Chondrocyte (in vitro differentiated cells): ENCODE data around the gene CCDC83. TPM values are rescaled to one million over a fixed set of nuclear protein-coding genes. Genes with fewer than 3 reads are reported as not detected.
"Not testable (repeated sequence)": the region's sequence is repeated elsewhere in the genome, so short reads cannot be mapped to it uniquely, and the experiment has no call there.

Experiments
- DNase-seq: peaks from one replicate; pipeline ENCODE4 v3.0.0; 2021; ENCODE audit warnings: mixed read lengths, low spot score
- H3K27ac Mint-ChIP-seq: one replicate; pipeline ENCODE4 v1.8.0; 2021; ENCODE audit warnings: mild to moderate bottlenecking, moderate library complexity, mixed read lengths; ENCODE audit not compliant: unreplicated experiment
- H3K27me3 Mint-ChIP-seq: 2 replicates; pipeline ENCODE4 v1.8.0; 2021; ENCODE audit warnings: low read depth, mixed read lengths
- H3K36me3 Mint-ChIP-seq: 2 replicates; pipeline ENCODE4 v1.8.0; 2021; ENCODE audit warnings: low read depth, mixed read lengths
- H3K4me1 Mint-ChIP-seq: 2 replicates; pipeline ENCODE4 v1.8.0; 2021; ENCODE audit warnings: low read depth, mild to moderate bottlenecking, mixed read lengths
- H3K4me3 Mint-ChIP-seq: one replicate; pipeline ENCODE4 v1.8.0; 2021; ENCODE audit warnings: mild to moderate bottlenecking, moderate library complexity, mixed read lengths; ENCODE audit not compliant: unreplicated experiment
- H3K9me3 Mint-ChIP-seq: 2 replicates; pipeline ENCODE4 v1.8.0; 2021; ENCODE audit warnings: low read depth, mixed read lengths
- total RNA-seq: library from RNA; stranded (reverse); gene quantifications from 3 replicates; pipeline ENCODE4 v1.2.1, GENCODE V29; 2021
- TF ChIP-seq, protein P1 (sequence below): fragments of 200-600 bp; sonication (generic); IDR thresholded peaks from 2 replicates; pipeline ENCODE4 v1.5.0; 2021; ENCODE audit warnings: antibody characterized with exemption, mild to moderate bottlenecking, moderate library complexity

Gene CCDC83
- total RNA-seq, 1 donor from 2014 or later: not detected

DNA sequence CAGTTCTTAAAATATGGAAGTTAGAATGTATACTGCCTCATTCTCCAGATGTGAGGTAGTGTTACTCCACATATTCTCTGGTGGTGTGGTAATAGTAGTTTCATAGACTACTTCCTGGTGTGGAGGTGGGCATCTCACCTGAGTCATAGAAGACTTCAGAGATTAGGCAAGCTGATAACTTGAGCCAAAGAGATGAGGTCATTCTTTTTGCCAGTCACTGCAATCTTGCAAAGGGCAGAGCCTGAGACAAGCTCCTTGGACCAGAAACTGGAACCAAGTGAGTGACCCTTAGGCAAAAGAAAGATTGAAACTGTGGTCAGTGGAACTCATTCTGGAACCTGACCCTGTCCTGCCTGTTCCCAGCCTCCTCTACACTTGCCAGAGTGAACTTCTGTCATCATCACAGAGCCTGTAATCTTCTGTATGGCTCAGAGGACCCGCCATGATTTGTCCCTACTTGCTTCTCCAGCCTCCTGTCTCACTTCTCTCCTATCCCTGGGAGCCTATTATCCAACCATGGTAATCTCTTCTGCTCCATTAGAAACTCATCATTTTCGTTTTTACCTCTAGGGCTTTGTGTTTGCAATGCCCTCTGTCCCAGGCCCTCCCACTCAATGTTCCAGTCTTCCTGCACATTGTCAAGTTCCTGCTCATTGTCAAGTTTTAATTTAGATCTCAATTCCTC lies 10.6 kb upstream of the CCDC83 start:
- Mint-ChIP-seq H3K4me3 (no peak overlapping the region), H3K27me3 (no peaks in the 10 kb centered on the region), H3K27ac (no peak overlapping the region), H3K4me1 (peaks cover 3% of the 10 kb centered on the region), H3K36me3 (no peaks in the 10 kb centered on the region), H3K9me3 (peaks cover 3% of the 10 kb centered on the region)
- DNase-seq: no peak
- TF ChIP-seq, protein P1, sequence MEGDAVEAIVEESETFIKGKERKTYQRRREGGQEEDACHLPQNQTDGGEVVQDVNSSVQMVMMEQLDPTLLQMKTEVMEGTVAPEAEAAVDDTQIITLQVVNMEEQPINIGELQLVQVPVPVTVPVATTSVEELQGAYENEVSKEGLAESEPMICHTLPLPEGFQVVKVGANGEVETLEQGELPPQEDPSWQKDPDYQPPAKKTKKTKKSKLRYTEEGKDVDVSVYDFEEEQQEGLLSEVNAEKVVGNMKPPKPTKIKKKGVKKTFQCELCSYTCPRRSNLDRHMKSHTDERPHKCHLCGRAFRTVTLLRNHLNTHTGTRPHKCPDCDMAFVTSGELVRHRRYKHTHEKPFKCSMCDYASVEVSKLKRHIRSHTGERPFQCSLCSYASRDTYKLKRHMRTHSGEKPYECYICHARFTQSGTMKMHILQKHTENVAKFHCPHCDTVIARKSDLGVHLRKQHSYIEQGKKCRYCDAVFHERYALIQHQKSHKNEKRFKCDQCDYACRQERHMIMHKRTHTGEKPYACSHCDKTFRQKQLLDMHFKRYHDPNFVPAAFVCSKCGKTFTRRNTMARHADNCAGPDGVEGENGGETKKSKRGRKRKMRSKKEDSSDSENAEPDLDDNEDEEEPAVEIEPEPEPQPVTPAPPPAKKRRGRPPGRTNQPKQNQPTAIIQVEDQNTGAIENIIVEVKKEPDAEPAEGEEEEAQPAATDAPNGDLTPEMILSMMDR: no peak

DNA sequence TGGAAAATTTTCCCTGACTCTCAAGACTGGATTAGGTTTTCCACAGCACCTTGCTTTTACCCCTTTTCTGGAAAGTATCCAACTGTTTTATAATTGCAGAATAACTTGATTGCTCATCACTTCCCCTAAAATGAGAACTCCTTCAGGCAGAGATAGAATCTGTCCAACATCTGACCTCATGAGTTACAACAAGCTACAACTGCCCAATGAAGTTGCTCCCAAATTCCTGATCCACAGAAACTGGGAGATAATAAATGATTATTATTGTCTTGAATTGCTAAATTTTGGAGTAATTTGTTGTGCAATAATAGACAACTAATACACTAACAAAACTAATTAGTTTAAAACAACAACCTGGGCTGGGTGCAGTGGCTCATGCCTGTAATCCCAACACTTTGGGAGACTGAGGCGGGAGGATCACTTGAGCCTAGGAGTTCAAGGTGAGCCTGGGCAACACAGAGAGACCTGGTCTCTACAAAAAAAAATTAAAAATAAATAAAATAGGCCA lies 10.0 kb upstream of the CCDC83 start:
- TF ChIP-seq, protein P1: no peak
- Mint-ChIP-seq H3K9me3 (peaks cover 5% of the 10 kb centered on the region), H3K4me3 (no peak overlapping the region), H3K4me1 (peaks cover 3% of the 10 kb centered on the region), H3K36me3 (peaks cover 1% of the 10 kb centered on the region), H3K27me3 (no peaks in the 10 kb centered on the region), H3K27ac (no peak overlapping the region)
- DNase-seq: no peak

DNA sequence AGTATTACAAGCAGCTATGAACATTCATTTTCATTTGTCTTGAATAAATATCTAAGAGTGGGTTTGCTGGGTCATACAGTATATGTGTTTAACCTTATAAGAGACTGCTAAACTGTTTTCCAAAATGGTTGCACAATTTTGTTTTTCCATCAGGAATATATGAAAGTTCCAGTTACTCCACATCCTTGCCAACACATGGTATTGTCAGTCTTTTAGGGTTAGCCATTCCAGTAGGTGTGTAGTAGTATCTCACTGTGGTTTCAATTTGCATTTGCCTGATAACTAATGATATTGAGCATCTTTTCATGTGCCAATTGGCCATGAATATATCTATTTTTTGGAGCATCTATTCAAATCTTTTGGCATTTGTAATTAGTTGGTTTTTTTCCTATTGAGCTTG lies 7.7 kb upstream of the CCDC83 start:
- DNase-seq: no peak
- Mint-ChIP-seq H3K9me3 (peaks cover 6% of the 10 kb centered on the region), H3K4me3 (no peak overlapping the region), H3K27me3 (no peaks in the 10 kb centered on the region), H3K36me3 (peaks cover 2% of the 10 kb centered on the region), H3K4me1 (peaks cover 3% of the 10 kb centered on the region), H3K27ac (no peak overlapping the region)
- TF ChIP-seq, protein P1: no peak

DNA sequence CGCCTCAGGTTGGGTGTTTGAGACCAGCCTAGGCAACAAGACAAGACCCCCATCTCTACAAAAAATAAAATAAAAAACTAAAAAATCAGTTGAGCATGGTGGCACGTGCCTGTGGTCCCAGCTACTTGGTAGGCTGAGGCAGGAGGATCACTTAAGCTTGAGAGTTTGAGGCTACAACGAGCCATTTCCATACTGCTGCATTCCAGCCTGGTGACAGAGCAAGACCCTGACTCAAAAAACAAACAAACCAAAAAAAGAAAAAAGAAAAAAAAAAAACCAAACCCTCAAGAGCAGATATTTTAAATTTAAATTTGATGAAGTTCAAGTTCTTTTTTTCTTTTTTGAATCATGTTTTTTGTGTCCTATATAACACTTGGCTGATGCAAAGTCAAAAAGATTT lies 7.2 kb upstream of the CCDC83 start:
- Mint-ChIP-seq H3K27me3 (no peaks in the 10 kb centered on the region), H3K27ac (no peak overlapping the region), H3K4me3 (no peak overlapping the region), H3K36me3 (peaks cover 2% of the 10 kb centered on the region), H3K9me3 (peaks cover 6% of the 10 kb centered on the region), H3K4me1 (peaks cover 3% of the 10 kb centered on the region)
- DNase-seq: no peak
- TF ChIP-seq, protein P1: no peak

DNA sequence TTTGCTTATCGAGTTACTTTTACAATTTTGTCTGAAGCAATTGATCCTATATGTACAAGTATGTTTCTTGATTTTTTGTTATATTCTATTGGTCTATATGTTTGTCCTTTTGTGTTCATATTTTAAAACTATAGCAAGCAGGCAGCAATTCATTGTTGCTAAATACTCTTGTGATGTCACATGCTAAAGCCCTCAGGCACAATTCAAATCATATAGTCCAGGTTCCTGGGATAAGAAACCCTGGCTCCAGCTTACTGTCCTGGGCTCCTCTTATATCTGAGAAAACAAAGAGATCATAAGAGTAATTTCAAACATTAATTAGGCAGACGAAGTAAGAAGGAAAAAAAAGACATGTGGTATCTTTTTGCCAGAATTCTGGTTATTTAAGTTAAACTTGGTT lies 6.6 kb upstream of the CCDC83 start:
- Mint-ChIP-seq H3K9me3 (peaks cover 6% of the 10 kb centered on the region), H3K27ac (no peak overlapping the region), H3K4me3 (no peak overlapping the region), H3K27me3 (no peaks in the 10 kb centered on the region), H3K4me1 (peaks cover 3% of the 10 kb centered on the region), H3K36me3 (peaks cover 2% of the 10 kb centered on the region)
- no peak for DNase-seq
- TF ChIP-seq, protein P1: no peak

DNA sequence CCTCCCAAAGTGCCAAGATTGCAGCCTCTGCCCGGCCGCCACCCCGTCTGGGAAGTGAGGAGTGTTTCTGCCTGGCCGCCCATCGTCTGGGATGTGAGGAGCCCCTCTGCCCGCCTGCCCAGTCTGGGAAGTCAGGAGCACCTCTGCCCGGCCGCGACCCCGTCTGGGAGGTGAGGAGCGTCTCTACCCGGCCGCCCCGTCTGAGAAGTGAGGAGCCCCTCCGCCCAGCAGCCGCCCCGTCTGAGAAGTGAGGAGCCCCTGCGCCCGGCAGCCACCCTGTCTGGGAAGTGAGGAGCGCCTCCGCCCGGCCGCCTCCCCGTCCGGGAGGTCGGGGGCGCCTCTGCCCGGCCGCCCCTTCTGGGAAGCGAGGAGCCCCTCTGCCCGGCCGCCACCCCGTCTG lies 2.4 kb upstream of the CCDC83 start:
- H3K9me3 Mint-ChIP-seq, H3K36me3 Mint-ChIP-seq: not testable (repeated sequence)

DNA sequence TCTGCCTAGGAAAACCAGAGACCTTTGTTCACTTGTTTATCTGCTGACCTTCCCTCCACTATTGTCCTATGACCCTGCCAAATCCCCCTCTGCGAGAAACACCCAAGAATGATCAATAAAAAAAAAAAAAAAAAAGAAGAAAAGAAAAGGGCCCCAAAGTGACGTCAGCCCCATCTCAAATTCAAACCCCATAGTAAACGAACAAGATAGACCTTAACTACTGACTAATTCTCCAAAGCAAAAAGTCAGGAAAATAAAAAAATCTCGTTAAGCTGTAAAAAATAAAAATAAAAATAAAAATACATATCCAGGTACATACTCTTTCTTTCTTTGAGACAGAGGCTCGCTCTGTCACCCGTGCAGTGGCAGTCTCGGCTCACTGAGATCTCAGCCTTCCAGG lies 1.6 kb upstream of the CCDC83 start:
- not testable (repeated sequence) for H3K36me3 Mint-ChIP-seq, H3K27me3 Mint-ChIP-seq, H3K9me3 Mint-ChIP-seq, H3K27ac Mint-ChIP-seq, DNase-seq
- Mint-ChIP-seq H3K4me1 (peaks cover 15% of the 10 kb centered on the region), H3K4me3 (peak overlapping the region; percentile 22)

More for the DNA sequence above, 2.4 kb upstream of the CCDC83 start:
- DNase-seq, H3K27ac Mint-ChIP-seq, H3K4me3 Mint-ChIP-seq, H3K27me3 Mint-ChIP-seq: not testable (repeated sequence)
- peaks cover 18% of the 10 kb centered on the region for H3K4me1 Mint-ChIP-seq
